HG02798 (cell line): Measurements from ENCODE around the gene PPP1R37.
A peak's percentile ranks its signal among the peaks of the same experiment; 100 is the strongest.

Experiments
- ATAC-seq: cut with Tn5 transposase; IDR thresholded peaks from one replicate; pipeline ENCODE4 v1.9.1; 2021; ENCODE audit warnings: mild to moderate bottlenecking; ENCODE audit not compliant: unreplicated experiment, poor library complexity

Gene PPP1R37

DNA sequence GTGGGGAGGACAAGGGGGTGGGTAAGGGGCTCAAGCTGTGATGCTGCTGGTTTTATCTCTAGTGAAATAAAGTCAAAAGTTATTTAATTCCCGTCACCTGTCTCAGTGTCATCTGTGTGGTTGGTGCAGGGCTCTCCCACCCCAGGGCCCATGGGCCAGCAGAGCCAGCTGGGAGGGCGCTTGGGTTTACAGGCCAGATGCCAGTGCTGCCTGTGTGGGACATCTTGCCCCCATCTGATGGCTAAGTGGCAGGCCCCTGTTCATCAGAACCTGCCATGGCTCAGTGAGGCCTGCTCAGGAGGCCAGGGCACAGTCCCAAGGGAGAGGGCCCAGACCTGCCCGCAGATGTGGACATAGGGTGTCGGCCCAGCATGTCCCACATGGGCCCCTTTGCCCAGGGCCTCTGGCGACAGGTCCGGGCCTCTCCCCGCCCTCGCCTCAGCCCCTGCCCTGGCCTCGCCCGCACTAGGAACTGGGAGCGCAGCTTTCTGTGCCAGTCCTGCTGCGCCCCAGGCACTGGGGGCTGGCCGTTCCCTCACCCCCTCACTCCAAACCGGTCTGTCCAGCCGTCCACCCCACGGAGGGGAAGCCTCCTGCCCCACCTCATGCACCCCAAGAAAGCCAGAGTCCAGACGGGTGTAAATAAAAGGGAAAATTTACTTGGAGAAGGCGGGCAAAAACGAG, 22.0 kb upstream of the PPP1R37 start:
- ATAC-seq = no peak

DNA sequence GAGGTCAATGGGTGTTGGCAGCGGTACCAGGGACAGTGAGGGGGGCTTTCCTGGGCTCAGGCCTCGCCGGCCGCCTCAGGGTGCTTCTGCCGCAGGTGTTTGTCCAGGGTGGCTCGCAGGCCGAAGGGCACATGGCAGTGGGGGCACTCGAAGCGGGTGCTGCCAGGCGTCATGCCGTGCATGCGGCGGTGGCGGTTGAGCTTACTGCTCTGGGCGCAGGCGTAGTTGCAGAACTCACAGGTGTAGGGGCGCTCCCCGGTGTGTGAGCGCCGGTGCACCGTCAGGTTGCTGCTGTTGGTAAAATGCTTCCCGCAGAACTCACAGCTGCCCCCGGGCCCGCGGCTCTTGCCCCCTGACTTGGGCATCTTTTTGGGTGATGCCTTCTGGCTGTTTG, 21.4 kb upstream of the PPP1R37 start:
- no peak for ATAC-seq

GRCh38 chr19:45071969-45072790, 20.8 kb upstream of the PPP1R37 start:
- ATAC-seq = no peak

DNA sequence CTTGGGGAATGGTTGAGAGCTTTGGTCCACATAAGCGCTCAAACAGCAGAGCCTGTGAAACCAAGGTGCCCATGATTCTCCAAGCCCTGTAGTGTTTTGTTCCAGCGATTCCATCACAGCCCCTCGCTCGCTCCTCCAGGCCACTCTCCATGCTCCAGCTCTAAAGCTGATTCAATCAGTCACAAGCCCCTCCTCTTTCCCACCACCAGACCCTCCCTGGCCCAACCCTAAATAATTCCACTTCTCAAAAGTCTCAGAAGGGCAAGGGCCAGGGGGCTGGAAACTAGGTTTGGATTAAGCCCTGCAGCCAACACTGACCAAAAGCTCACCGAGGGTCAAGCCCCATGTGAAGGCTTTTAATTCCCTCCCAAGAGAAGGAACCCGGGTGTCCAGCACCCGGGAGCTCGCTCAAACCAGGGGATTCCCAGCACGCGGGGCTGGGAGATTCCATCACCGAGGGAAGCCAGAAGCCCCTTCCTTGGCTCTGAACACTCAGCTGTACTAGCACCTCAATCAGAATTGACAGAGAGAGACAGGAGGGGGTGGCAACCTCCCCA, 18.2 kb upstream of the PPP1R37 start:
- no peak for ATAC-seq

DNA sequence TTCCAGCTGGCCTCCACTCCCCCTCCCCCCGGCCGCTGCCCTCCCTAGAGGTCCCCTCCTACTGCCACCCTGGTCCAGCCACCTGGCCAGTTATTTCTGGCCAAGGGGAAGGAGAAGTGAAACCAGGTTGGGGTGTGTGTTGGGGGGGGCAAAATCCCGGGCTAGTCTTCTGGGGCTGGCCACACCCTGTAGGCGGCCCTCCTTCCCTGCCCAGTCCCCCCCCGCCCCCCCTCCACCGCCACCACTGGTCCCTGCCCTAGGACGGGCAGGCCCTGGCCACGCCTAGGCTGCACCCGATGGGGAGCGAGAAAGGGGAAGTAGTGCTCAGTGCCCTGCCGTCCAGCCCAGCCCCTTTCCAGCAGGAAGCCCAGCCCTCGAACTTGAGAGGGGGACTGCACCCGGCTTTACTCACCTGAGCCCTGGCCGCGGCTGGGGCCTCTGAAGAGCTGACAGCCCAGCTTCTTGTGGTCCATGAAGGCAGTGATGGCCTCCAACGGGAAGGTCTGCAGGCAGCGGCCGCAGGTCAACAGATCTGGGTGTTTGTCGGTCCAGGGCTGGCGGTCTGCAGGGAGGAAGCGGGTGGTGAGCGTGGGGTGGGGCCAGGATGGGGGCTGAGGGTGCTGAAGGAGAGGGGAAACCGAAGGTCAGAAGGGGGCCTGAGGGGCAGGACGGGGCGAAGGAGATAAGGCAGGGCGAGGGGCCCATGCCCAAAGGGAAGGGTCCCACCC, 17.5 kb upstream of the PPP1R37 start:
- peak; percentile 63 for ATAC-seq

- ATAC-seq = peak; percentile 55
These were observed 16.7 kb upstream of the PPP1R37 start, which contains the start of gene ZNF296 for GRCh38 chr19:45076029-45076850. Gene ZNF296 (minus strand): TSS chr19:45076478. CDS start chr19:45076373, 105 bp downstream.

- no peak for ATAC-seq
These were observed 15.9 kb upstream of the PPP1R37 start for GRCh38 chr19:45076851-45077730.

DNA sequence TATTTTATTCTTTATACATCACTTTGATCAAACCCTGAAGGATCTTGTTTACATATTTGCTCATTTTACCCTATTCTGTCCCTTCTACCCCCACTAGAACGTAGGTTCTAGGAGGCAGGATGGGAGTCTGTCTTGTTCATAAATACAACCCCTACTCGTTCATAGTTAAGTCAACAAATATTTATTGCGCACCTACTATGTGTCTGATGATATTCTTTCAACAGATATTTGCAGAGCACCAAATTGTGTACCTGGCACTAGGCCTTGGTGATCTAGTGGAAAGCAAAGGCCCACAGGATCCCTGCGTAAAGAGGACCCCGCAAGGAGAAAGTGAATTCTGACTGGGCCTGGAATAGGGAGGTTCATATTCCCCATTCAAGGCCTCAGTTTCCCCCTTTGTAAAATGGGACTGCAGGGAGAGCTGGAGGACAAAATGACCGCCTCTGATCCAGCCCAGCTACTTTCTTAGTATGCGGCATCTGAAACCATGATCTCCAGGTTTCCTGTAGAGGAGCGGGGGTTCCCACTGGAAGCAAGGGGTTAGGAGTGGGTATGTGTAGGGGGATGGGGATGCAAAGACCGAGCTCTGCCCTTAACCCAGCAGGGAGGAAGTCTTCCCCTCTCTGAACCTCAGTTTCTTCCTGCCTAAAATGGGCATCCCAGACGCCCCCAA, 14.5 kb upstream of the PPP1R37 start:
- no peak for ATAC-seq

GRCh38 chr19:45079063-45079910, 13.7 kb upstream of the PPP1R37 start, which contains the start of gene GEMIN7:
Gene GEMIN7 (plus strand): TSS chr19:45079260. CDS start chr19:45090115, 10,855 bp downstream.
- peak; percentile 34 for ATAC-seq

DNA sequence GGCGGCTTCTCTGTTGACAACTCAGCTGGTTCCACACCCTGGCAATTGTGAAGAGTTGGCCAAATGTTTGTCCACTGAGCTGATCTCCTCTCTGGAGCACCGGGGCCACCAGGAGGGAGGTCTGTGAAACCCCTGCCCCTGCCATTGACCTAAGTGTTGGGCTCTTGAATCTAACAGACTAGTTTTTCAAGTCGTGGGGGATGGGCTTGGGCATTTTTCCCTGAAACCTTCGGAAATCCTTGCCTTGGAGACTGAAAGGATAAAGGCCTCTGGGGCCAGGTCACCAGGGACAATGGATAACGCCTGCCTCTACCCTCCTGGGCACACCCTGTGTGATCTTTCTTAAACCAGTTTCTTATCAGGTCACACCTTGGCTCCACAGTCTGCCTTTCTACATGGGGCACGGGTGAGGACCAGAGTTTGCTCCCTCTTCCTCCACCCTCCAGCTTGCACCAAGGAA, 13.0 kb upstream of the PPP1R37 start:
- no peak for ATAC-seq

DNA sequence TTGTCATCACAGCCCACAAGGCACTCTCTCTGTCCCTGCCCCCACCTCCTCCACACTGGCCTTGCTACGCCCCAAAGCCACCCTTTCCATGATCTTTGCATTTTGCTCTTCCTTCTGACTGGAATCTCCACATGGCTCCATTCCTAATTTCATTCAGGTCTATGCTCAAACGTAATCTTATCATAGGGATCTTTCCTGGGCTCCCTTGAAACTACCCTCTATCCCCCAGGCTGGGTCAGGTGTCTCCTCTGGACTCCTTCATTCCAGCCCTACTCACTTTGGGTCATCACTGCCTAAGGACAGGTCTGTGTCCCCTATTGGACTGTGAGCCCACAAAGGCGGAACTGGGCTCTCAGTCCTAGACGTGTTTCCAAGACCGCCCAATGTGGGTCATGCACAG, 10.8 kb upstream of the PPP1R37 start:
- no peak for ATAC-seq

- ATAC-seq = no peak
These were observed 6.5 kb upstream of the PPP1R37 start for GRCh38 chr19:45086480-45086879.

DNA sequence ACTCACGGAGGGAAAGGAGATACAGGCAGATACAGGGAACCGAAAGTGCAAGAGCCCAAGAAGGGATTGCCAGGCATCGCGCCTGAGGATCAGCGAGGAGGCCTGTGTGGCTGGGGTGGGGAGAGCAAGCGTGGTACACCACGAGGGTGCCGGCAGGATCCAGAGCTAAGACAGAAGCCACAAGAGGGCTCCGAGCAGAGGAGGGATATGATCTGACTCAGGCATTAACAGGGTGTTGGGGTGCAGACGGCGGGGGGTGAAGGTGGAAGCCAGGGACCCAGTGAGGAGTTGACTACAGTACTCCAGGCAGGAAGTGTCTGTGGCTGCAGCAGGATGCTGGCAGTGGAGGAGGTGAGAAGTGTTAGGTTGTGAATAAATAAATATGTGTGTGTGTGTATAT, 5.4 kb upstream of the PPP1R37 start:
- ATAC-seq = no peak

DNA sequence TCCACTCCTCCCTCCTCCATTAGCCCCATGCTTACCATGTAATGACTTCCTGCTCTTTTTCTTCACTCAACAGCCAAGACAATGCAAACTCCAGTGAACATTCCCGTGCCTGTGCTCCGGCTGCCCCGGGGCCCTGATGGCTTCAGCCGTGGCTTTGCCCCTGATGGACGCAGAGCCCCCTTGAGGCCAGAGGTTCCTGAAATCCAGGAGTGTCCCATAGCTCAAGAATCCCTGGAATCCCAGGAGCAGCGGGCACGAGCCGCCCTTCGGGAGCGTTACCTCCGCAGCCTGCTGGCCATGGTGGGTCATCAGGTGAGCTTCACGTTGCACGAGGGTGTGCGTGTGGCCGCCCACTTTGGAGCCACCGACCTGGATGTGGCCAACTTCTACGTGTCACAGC, 2.9 kb upstream of the PPP1R37 start:
- no peak for ATAC-seq

- no peak for ATAC-seq
These were observed 2.4 kb upstream of the PPP1R37 start for GRCh38 chr19:45090606-45091005.

DNA sequence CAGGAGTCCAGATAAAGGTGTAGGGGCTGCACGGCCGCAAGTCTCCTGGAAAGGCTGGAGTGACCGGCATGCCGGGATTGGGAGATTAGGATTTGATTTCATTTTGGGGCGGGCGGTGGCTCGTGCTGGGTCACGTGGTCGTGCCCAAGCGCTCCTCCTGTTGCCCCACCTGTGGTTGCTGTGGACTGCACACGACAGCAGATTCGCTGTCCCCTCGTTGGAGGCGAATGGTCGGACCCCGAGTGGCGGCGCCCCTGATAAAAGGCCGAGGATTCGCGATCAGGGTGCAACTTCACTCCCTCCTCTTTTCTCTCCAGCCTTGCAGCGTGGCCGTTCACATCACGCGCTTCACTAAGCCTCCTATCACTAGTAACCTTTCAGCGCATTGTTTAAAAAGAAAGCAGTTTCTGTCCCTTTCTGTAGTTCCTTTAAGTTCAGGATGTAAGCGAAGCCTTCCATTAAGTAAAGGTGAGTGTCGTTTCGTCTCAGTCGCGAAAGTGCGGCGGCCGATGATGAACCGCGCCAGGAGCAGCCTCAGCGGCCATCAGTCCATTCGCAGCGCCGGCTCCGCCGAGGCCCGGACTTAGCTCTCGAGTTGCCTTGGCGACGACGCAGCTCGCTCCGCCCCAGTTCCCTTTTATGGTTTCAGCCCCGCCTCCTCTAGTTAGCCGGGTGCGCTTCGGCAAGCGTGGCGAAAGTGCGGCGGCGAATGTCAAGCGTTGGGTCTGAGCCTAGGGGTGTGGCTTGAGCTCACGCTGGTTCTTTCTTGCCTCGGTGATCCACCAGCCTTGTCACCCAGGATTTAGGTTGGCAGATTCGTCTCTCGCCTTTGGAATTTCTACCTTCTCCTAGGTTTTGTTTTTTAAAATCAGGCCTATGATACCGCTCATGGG, 1.7 kb upstream of the PPP1R37 start:
- peak; percentile 73 for ATAC-seq
